GM12874 (cell line): Measurements from ENCODE around the gene PRR14.

Experiments
- TF ChIP-seq, protein P1 (sequence below): IDR thresholded peaks from 2 replicates; pipeline ENCODE4 v1.5.1; 2011; ENCODE audit warnings: low read depth, mild to moderate bottlenecking, control low read depth, low read length, moderate library complexity; ENCODE audit not compliant: insufficient read depth

The PRR14 gene

DNA sequence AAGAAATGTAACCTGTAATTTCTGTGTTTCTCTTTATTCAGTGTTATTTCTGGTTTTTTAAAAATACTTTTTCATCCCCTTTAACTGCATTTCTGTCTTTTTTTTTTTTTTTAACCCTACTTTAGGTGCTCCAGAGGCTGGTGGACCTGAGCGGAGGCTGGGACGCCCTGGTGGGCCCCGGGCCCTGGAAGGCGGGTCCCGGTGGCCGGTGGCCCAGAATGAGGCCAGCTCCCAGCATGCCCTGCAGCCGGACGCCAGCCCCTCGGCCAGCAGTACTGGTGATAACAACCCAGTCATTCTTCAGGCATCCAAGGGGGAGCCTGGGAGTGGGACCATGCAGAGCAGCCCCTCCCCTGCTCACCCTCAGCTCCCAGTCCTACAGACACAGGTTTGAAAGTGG, 49.7 kb downstream of the PRR14 start:
- TF ChIP-seq, protein P1, sequence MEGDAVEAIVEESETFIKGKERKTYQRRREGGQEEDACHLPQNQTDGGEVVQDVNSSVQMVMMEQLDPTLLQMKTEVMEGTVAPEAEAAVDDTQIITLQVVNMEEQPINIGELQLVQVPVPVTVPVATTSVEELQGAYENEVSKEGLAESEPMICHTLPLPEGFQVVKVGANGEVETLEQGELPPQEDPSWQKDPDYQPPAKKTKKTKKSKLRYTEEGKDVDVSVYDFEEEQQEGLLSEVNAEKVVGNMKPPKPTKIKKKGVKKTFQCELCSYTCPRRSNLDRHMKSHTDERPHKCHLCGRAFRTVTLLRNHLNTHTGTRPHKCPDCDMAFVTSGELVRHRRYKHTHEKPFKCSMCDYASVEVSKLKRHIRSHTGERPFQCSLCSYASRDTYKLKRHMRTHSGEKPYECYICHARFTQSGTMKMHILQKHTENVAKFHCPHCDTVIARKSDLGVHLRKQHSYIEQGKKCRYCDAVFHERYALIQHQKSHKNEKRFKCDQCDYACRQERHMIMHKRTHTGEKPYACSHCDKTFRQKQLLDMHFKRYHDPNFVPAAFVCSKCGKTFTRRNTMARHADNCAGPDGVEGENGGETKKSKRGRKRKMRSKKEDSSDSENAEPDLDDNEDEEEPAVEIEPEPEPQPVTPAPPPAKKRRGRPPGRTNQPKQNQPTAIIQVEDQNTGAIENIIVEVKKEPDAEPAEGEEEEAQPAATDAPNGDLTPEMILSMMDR, result no peak

DNA sequence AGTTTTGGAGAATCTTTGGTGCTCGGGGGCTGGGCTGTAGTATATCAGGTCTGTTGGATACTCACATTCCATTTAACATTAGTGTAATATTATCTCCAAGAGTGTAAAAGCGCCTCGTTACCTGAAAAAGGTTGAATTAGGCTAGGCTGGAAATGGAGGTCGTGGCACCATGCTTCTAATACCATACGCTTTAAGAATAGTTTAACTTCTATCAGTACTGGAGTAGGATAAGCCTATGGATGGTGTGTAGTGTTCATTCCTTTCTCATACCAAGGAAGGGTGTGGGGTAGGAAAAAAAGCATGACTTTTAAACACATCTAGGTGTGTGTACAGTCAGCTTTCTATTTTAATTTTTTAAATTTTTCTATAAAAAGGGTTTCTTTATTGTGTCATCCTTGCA, 50.2 kb downstream of the PRR14 start:
- TF ChIP-seq, protein P1, result no peak

DNA sequence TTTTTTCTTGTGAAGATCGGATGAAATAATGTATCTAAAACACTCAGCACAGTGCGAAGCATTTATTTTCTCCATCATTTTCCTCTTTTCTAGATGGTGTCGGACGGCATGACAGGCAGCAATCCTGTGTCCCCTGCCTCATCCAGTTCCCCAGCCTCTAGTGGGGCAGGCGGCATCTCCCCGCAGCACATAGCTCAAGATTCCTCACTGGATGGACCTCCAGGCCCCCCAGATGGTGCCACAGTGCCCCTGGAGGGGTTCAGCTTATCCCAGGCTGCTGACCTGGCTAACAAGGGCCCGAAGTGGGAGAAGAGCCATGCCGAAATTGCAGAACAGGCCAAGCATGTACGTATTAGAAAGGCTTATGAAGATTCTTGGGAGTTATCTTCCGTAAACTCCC, 53.2 kb downstream of the PRR14 start:
- TF ChIP-seq, protein P1, result no peak
